ENCODE measurements around the gene CRHR2.

CRHR2 gene

GRCh38 chr7:30665449-30665848, 16.8 kb downstream of the CRHR2 start:
- DNase-seq: no peak
- H3K4me3 ChIP-seq (ENCODE audit: low read depth, low read length): no peak overlapping the region
- no peak for TF ChIP-seq CTCF (IDR thresholded peaks at IDR 0.05; ENCODE audit: low read depth, low read length)
- H3K9me3 ChIP-seq (ENCODE audit: severe bottlenecking): no peaks in the 10 kb centered on the region
- no peaks in the 10 kb centered on the region for H3K27me3 ChIP-seq (ENCODE audit: insufficient read depth, low read depth, severe bottlenecking)
- H3K36me3 ChIP-seq: no peaks in the 10 kb centered on the region
- H3K27ac ChIP-seq: no peak overlapping the region

- Histone ChIP-seq H3K9me3 (ENCODE audit: severe bottlenecking) (no peaks in the 10 kb centered on the region), H3K27ac (no peak overlapping the region), H3K36me3 (no peaks in the 10 kb centered on the region), H3K4me3 (ENCODE audit: low read depth, low read length) (no peak overlapping the region), H3K27me3 (ENCODE audit: insufficient read depth, low read depth, severe bottlenecking) (no peaks in the 10 kb centered on the region)
- no peak for TF ChIP-seq CTCF (IDR thresholded peaks at IDR 0.05; ENCODE audit: low read depth, low read length)
- no peak for DNase-seq
These were observed 17.2 kb downstream of the CRHR2 start for GRCh38 chr7:30665043-30665442.

GRCh38 chr7:30664184-30664885, 17.9 kb downstream of the CRHR2 start:
- no peak overlapping the region for H3K27ac ChIP-seq
- no peak for TF ChIP-seq CTCF (IDR thresholded peaks at IDR 0.05; ENCODE audit: low read depth, low read length)
- H3K9me3 ChIP-seq (ENCODE audit: severe bottlenecking): no peaks in the 10 kb centered on the region
- no peaks in the 10 kb centered on the region for H3K36me3 ChIP-seq
- H3K27me3 ChIP-seq (ENCODE audit: insufficient read depth, low read depth, severe bottlenecking): no peaks in the 10 kb centered on the region
- no peak for DNase-seq
- H3K4me3 ChIP-seq (ENCODE audit: low read depth, low read length): no peak overlapping the region

- no peaks in the 10 kb centered on the region for H3K36me3 ChIP-seq
- no peak overlapping the region for H3K4me3 ChIP-seq (ENCODE audit: low read depth, low read length)
- H3K27ac ChIP-seq: no peak overlapping the region
- H3K27me3 ChIP-seq (ENCODE audit: insufficient read depth, low read depth, severe bottlenecking): no peaks in the 10 kb centered on the region
- 0 out of 2 replicates have a peak, but pooled peaks have one; percentile 10 for TF ChIP-seq CTCF (IDR thresholded peaks at IDR 0.05; ENCODE audit: low read depth, low read length)
- no peaks in the 10 kb centered on the region for H3K9me3 ChIP-seq (ENCODE audit: severe bottlenecking)
- DNase-seq: no peak
These were observed 18.8 kb downstream of the CRHR2 start for GRCh38 chr7:30663414-30663813.

DNA sequence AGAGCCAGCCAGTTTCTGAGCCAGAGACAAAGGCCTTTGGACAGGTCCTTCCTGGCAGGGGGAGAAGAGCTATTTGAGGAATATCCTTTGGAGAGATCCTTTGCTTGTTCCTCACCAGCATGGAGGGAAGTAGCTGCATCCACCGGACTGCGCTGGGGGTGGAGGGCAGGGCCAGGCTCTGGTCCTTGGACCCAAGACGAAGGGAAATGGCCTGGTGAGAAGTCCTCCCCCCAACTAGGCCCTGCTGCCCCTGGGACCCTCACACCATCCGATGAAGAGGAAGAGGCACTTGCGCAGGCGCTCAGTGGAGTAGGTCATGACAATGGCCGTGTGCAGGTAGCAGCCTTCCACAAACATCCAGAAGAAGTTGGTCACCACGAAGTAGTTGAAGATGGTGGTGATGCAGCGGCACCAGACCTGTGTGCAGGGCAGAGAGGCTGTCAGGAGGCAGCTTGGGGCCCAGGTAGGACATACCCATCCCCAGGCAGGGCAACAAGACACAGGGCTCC, 19.8 kb downstream of the CRHR2 start:
- no peaks in the 10 kb centered on the region for H3K9me3 ChIP-seq (ENCODE audit: severe bottlenecking)
- H3K27ac ChIP-seq: no peak overlapping the region
- H3K36me3 ChIP-seq: no peaks in the 10 kb centered on the region
- TF ChIP-seq CTCF (IDR thresholded peaks at IDR 0.05; ENCODE audit: low read depth, low read length): no peak
- H3K27me3 ChIP-seq (ENCODE audit: insufficient read depth, low read depth, severe bottlenecking): no peaks in the 10 kb centered on the region
- no peak overlapping the region for H3K4me3 ChIP-seq (ENCODE audit: low read depth, low read length)
- DNase-seq: no peak

DNA sequence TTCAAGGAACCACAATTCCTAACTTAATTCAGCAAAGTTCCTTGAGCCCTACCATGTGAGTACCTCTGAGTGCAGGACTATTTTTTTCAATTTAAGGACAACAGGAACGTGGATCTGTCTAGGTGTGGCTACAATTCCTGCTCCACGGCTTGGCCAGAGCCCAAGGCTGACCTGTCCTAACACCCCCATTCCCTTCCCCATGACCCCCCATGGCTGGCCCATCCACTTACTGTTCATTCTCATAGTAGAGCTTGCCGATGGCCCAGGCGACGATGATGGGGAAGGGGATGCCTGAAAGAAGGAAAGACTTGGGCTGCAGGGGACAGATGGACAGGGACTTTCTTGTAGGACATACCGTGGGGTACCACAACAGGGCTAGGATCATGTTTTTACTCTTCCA, 20.3 kb downstream of the CRHR2 start:
- DNase-seq: no peak
- H3K27ac ChIP-seq: no peak overlapping the region
- no peaks in the 10 kb centered on the region for H3K9me3 ChIP-seq (ENCODE audit: severe bottlenecking)
- no peak overlapping the region for H3K4me3 ChIP-seq (ENCODE audit: low read depth, low read length)
- no peak for TF ChIP-seq CTCF (IDR thresholded peaks at IDR 0.05; ENCODE audit: low read depth, low read length)
- H3K36me3 ChIP-seq: no peaks in the 10 kb centered on the region
- H3K27me3 ChIP-seq (ENCODE audit: insufficient read depth, low read depth, severe bottlenecking): no peaks in the 10 kb centered on the region

Data from WERI-Rb-1 (cell line).